H1 (cell line): ENCODE results near the gene LYRM4. TPM values are rescaled to one million over a fixed set of nuclear protein-coding genes. Genes with fewer than 3 reads are reported as not detected.

Source experiments
- CTCF ChIA-PET: fragments of 300-600 bp; sonication (Branson Sonifier 250); formaldehyde crosslinking; loops from one replicate; lab custom pipeline; 2021; ENCODE audit not compliant: partially characterized antibody; lab: Charles Lee
- POLR2A ChIA-PET: fragments of 300-600 bp; sonication (Branson Sonifier 250); formaldehyde crosslinking; loops from one replicate; lab custom pipeline; 2021; ENCODE audit warnings: inconsistent platforms; ENCODE audit not compliant: partially characterized antibody; lab: Charles Lee
- DNase-seq, 2 experiments: peaks; one replicate each; pipeline versions ENCODE4 v3.0.0 to v3.0.0-alpha.2; 2010 to 2022; ENCODE audit warnings: low spot score in 2 of 2, low read depth in 1 of 2, mixed read lengths in 1 of 2
- FAIRE-seq: peaks from 2 replicates; lab custom pipeline; 2011; peaks lifted over from hg19 to GRCh38; lab: Jason Lieb, UNC
- H2AFZ ChIP-seq: 2 replicates; pipeline ENCODE4 v1.8.1; 2012; ENCODE audit warnings: low read length, inconsistent platforms
- H2AK5ac ChIP-seq: 2 replicates; pipeline ENCODE4 v1.6.1; 2013; ENCODE audit warnings: low read depth, low read length
- H2BK120ac ChIP-seq: replicated peaks from 2 replicates; pipeline ENCODE3; 2013; ENCODE audit warnings: low read depth, low read length, inconsistent platforms
- H2BK12ac ChIP-seq: 2 replicates; pipeline ENCODE4 v1.6.1; 2013; ENCODE audit warnings: low read depth, low read length
- H2BK15ac ChIP-seq: 2 replicates; pipeline ENCODE4 v1.6.1; 2013; ENCODE audit warnings: low read length
- H2BK20ac ChIP-seq: 2 replicates; pipeline ENCODE4 v1.6.1; 2013; ENCODE audit warnings: low read length
- H2BK5ac ChIP-seq: 2 replicates; pipeline ENCODE4 v1.6.1; 2013; ENCODE audit warnings: low read depth, low read length
- H3K14ac ChIP-seq: 2 replicates; pipeline ENCODE4 v1.6.1; 2013; ENCODE audit warnings: inconsistent platforms; ENCODE audit not compliant: insufficient read length
- H3K18ac ChIP-seq: 2 replicates; pipeline ENCODE4 v1.6.1; 2013; ENCODE audit warnings: low read length; ENCODE audit errors: extremely low read depth
- H3K23ac ChIP-seq: 2 replicates; pipeline ENCODE4 v1.6.1; 2013; ENCODE audit warnings: inconsistent platforms; ENCODE audit not compliant: insufficient read length
- H3K23me2 ChIP-seq: 2 replicates; pipeline ENCODE4 v1.6.1; 2013; ENCODE audit warnings: low read depth, low read length
- H3K27ac ChIP-seq: 2 replicates; pipeline ENCODE4 v1.6.1; 2011; ENCODE audit warnings: low read depth, low read length, inconsistent platforms
- H3K27me3 ChIP-seq, 4 experiments: replicated peaks in 1 of 4; 1 replicate in 1 of 4; 2 replicates in 3 of 4; pipeline versions ENCODE4 v1.6.1 to v1.8.1; 2011 to 2013; ENCODE audit warnings: low read length in 3 of 4, mild to moderate bottlenecking in 3 of 4, inconsistent platforms in 2 of 4, mixed read lengths in 2 of 4, moderate library complexity in 1 of 4; ENCODE audit not compliant: control insufficient read depth in 3 of 4, insufficient read depth in 3 of 4; ENCODE audit errors: extremely low read depth in 1 of 4
- H3K36me3 ChIP-seq, 4 experiments: 2 replicates each; pipeline versions ENCODE4 v1.6.1 to v1.8.1; 2011 to 2013; ENCODE audit warnings: mild to moderate bottlenecking in 4 of 4, low read length in 3 of 4, moderate library complexity in 2 of 4, control low read depth in 1 of 4, inconsistent platforms in 1 of 4; ENCODE audit not compliant: insufficient read depth in 4 of 4, control insufficient read depth in 2 of 4
- H3K4ac ChIP-seq: replicated peaks from 2 replicates; pipeline ENCODE3; 2013; ENCODE audit warnings: low read length, low read depth, mixed read lengths, inconsistent platforms; ENCODE audit not compliant: insufficient read length
- H3K4me1 ChIP-seq, 4 experiments: replicated peaks in 1 of 4; 1 replicate in 1 of 4; 2 replicates in 3 of 4; pipeline versions ENCODE4 v1.6.1 to v1.8.1; 2011 to 2013; ENCODE audit warnings: low read length in 3 of 4, inconsistent platforms in 2 of 4, mixed read lengths in 1 of 4; ENCODE audit not compliant: insufficient read depth in 4 of 4, control insufficient read depth in 3 of 4
- H3K4me2 ChIP-seq, 2 experiments: 2 replicates each; pipeline versions ENCODE4 v1.6.1 to v1.8.1; 2011 to 2013; ENCODE audit warnings: low read depth in 2 of 2, low read length in 2 of 2, control low read depth in 1 of 2, inconsistent platforms in 1 of 2, mild to moderate bottlenecking in 1 of 2; ENCODE audit not compliant: insufficient read depth in 1 of 2
- H3K4me3 ChIP-seq, 4 experiments: fragments of 200-600, 300-600 bp in 1 of 4; sonication (generic), shearing (Covaris generic), sonication (Bioruptor Twin) in 1 of 4; 2 replicates each; pipeline versions ENCODE4 v1.5.1 to v1.8.1; 2011 to 2016; ENCODE audit warnings: low read length in 4 of 4, low read depth in 3 of 4, control low read depth in 2 of 4, inconsistent platforms in 2 of 4, mild to moderate bottlenecking in 2 of 4, mixed read lengths in 1 of 4, moderate library complexity in 1 of 4; ENCODE audit not compliant: insufficient read depth in 2 of 4; ENCODE audit errors: extremely low read depth in 1 of 4
- H3K56ac ChIP-seq: replicated peaks from 2 replicates; pipeline ENCODE3; 2013; ENCODE audit warnings: low read depth, mild to moderate bottlenecking, mixed read lengths, low read length, inconsistent platforms; ENCODE audit not compliant: insufficient read length
- H3K79me1 ChIP-seq: 2 replicates; pipeline ENCODE4 v1.6.1; 2013; ENCODE audit warnings: low read depth, low read length, control low read depth
- H3K79me2 ChIP-seq, 2 experiments: 2 replicates each; pipeline versions ENCODE4 v1.6.1 to v1.8.1; 2012 to 2013; ENCODE audit warnings: low read length in 2 of 2, mild to moderate bottlenecking in 2 of 2, inconsistent platforms in 1 of 2; ENCODE audit not compliant: insufficient read depth in 2 of 2, control insufficient read depth in 1 of 2
- H3K9ac ChIP-seq, 4 experiments: replicated peaks in 1 of 4; 1 replicate in 1 of 4; 2 replicates in 3 of 4; pipeline versions ENCODE4 v1.6.1 to v1.8.1; 2011 to 2013; ENCODE audit warnings: low read depth in 3 of 4, low read length in 3 of 4, control low read depth in 2 of 4, mild to moderate bottlenecking in 2 of 4, moderate library complexity in 2 of 4, inconsistent platforms in 1 of 4; ENCODE audit errors: extremely low read depth in 1 of 4
- H3K9me3 ChIP-seq, 2 experiments: 2 replicates each; pipeline versions ENCODE4 v1.6.1 to v1.8.1; 2012 to 2013; ENCODE audit warnings: mild to moderate bottlenecking in 2 of 2, moderate library complexity in 2 of 2, control low read depth in 1 of 2, inconsistent platforms in 1 of 2, low read depth in 1 of 2, low read length in 1 of 2, mixed read lengths in 1 of 2; ENCODE audit not compliant: insufficient read depth in 2 of 2
- H4K20me1 ChIP-seq, 2 experiments: replicated peaks in 1 of 2; 2 replicates each; pipeline versions ENCODE3 to v1.8.1; 2011 to 2013; ENCODE audit warnings: inconsistent platforms in 2 of 2, low read length in 2 of 2, mild to moderate bottlenecking in 1 of 2; ENCODE audit not compliant: insufficient read depth in 2 of 2, control insufficient read depth in 1 of 2
- H4K5ac ChIP-seq: 2 replicates; pipeline ENCODE4 v1.6.1; 2013; ENCODE audit warnings: low read length, low read depth, mixed read lengths, inconsistent platforms; ENCODE audit not compliant: insufficient read length
- H4K8ac ChIP-seq: 2 replicates; pipeline ENCODE4 v1.8.0; 2013; ENCODE audit warnings: mild to moderate bottlenecking, moderate library complexity, low read length, inconsistent platforms; ENCODE audit not compliant: insufficient read depth; ENCODE audit errors: extremely low read depth
- H4K91ac ChIP-seq: replicated peaks from 2 replicates; pipeline ENCODE3; 2013; ENCODE audit warnings: low read length, mixed read lengths, inconsistent platforms; ENCODE audit not compliant: insufficient read length
- CREB1 ChIP-seq: IDR thresholded peaks from 2 replicates; pipeline ENCODE4 v1.6.1; 2012; ENCODE audit warnings: inconsistent platforms
- FOSL1 ChIP-seq: IDR thresholded peaks from 2 replicates; pipeline ENCODE4 v1.6.1; 2011; ENCODE audit warnings: mild to moderate bottlenecking, low read depth, low read length, moderate library complexity; ENCODE audit not compliant: insufficient read depth
- NANOG ChIP-seq: IDR thresholded peaks from 2 replicates; pipeline ENCODE4 v1.6.1; 2011; ENCODE audit warnings: low read length, low read depth, mild to moderate bottlenecking, inconsistent platforms; ENCODE audit not compliant: insufficient read depth, poor library complexity, severe bottlenecking
- WGBS, 2 experiments: shearing (Covaris generic) in 1 of 2; methylation state at CpG; one replicate each; pipeline versions ENCODE4 v1.1.6 to v1.1.7; 2013 to 2015; ENCODE audit warnings: low lambda C conversion rate in 2 of 2, mixed read lengths in 2 of 2, inconsistent platforms in 1 of 2, low coverage in 1 of 2, missing lambda C conversion rate in 1 of 2; ENCODE audit not compliant: insufficient replicate concordance in 2 of 2, insufficient coverage in 1 of 2, insufficient read length in 1 of 2; ENCODE audit errors: extremely low coverage in 1 of 2, missing lambda C conversion rate in 1 of 2; 5-methylcytosine and 5-hydroxymethylcytosine counted together
- polyA plus RNA-seq, 7 experiments: library from polyadenylated mRNA; depleted of rRNA in 3 of 7; stranded (reverse) in 5 of 7; unstranded in 2 of 7; fragments of >200 nt in 5 of 7; fragments of 200-250 nt in 2 of 7; gene quantifications; 1 replicate in 5 of 7; 2 replicates in 1 of 7; 4 replicates in 1 of 7; pipeline versions ENCODE4 v1.2.1 to v1.2.3, GENCODE V29; 2011 to 2013; ENCODE audit warnings: missing spikeins in 2 of 7, mixed read lengths in 2 of 7
- total RNA-seq: library from RNA; stranded (reverse); fragmentation: NEBNext Ultra II Directional; extraction: Animal tissue kit (Norgen Biotek cat#: 25700); gene quantifications from 2 replicates; pipeline ENCODE4 v1.2.1, GENCODE V29; 2021

The LYRM4 gene
- total and polyA plus RNA-seq, 2 of the 8 experiments (the other 6 are each of a cell fraction or from before 2014, with no cell fraction given) = 56.6 to 62.8 TPM

GRCh38 chr6:5138995-5139827 is 121.5 kb downstream of the LYRM4 start:
- peaks cover 0 to 6% (median 0%) of the 10 kb centered on the region in 4 experiments; a peak in 3 of 7 replicates for H3K4me1 ChIP-seq
- 47% methylated on average over 12 of the region's 13 CpGs; no CpG with 5 or more reads in 1 of the 2 experiments for WGBS, 2 experiments
- H2BK120ac ChIP-seq = no peak overlapping the region
- POLR2A ChIA-PET = no interaction called here
- no peak overlapping the region for H2AK5ac ChIP-seq
- H2BK15ac ChIP-seq = no peak overlapping the region
- H3K23ac ChIP-seq = no peak overlapping the region
- no peaks in the 10 kb centered on the region for H3K9me3 ChIP-seq
- H3K14ac ChIP-seq = no peak overlapping the region
- H4K8ac ChIP-seq = no peak overlapping the region
- H3K18ac ChIP-seq = no peak overlapping the region
- H3K4me3 ChIP-seq = no peak overlapping the region
- H2BK5ac ChIP-seq = no peak overlapping the region
- H3K9ac ChIP-seq = no peak overlapping the region
- H3K4me2 ChIP-seq = peak overlapping the region in 1 of 2 experiments; percentile 37; a peak in 1 of 4 replicates
- H4K20me1 ChIP-seq = peaks cover 2 to 8% of the 10 kb centered on the region in 2 experiments
- H2BK12ac ChIP-seq = no peak overlapping the region
- no peak overlapping the region for H3K56ac ChIP-seq
- no peaks in the 10 kb centered on the region for H3K79me1 ChIP-seq
- no peak overlapping the region for H3K4ac ChIP-seq
- H3K79me2 ChIP-seq = no peaks in the 10 kb centered on the region
- FAIRE-seq (peak; percentile 50), DNase-seq (peak in 1 of 2 experiments; percentile 19)
- no peak overlapping the region for H2AFZ ChIP-seq
- H3K23me2 ChIP-seq = no peaks in the 10 kb centered on the region
- H2BK20ac ChIP-seq = no peak overlapping the region
- TF ChIP-seq NANOG = peak; percentile 66
- TF ChIP-seq FOSL1 = no peak
- no peak for TF ChIP-seq CREB1
- H3K27ac ChIP-seq = no peak overlapping the region
- no peaks in the 10 kb centered on the region for H3K36me3 ChIP-seq
- H3K27me3 ChIP-seq = no peaks in the 10 kb centered on the region; a peak in 1 of 7 replicates
- no peak overlapping the region for H4K91ac ChIP-seq
- no peak overlapping the region for H4K5ac ChIP-seq
- CTCF ChIA-PET = interaction anchor here (1.1 to 14.2 kb wide), 5 partner anchors 11 to 78 kb away, joined by 3 to 256 read pairs (median 4); no protein-coding TSS in a partner anchor
